ENCODE results near the gene GNGT1. TPM values are rescaled to one million over a fixed set of nuclear protein-coding genes. Genes with fewer than 3 reads are reported as not detected.

The GNGT1 gene
- total RNA-seq, 1 experiment from 2014 or later: 0.20 TPM

DNA sequence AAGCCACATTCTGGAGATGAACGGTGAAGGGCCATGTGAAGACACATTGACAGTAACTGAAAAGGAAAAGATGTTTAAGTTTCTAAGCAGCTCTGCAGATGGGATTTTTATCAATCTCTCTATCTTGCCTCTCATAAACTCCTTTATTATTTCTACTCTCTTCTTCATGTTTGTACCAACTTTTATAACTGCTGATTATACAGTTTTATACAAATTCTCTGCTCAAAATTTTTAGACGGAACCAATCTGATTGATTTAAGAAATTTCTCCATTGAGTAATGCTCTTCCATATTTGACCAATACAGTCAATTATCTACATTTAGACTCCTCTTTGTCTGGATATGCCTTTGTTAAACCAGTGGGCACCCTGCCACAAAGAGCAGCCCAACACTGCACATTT lies 47.5 kb upstream of the GNGT1 start:
- Mint-ChIP-seq H3K36me3 (ENCODE audit: insufficient read depth in 1 of 3, low read depth in 3 of 3) (no peaks in the 10 kb centered on the region), H3K4me3 (no peak overlapping the region), H3K27me3 (ENCODE audit: low read depth) (no peaks in the 10 kb centered on the region), H3K4me1 (no peaks in the 10 kb centered on the region), H3K9me3 (no peaks in the 10 kb centered on the region), H3K27ac (no peak overlapping the region)
- Histone ChIP-seq H4K20me1 (ENCODE audit: control insufficient read depth, insufficient read depth, insufficient read length) (no peaks in the 10 kb centered on the region), H2AFZ (ENCODE audit: low read length) (no peak overlapping the region), H2BK12ac (ENCODE audit: insufficient read length, low read depth, low read length) (no peak overlapping the region), H4K91ac (ENCODE audit: insufficient read length, low read depth, low read length) (no peak overlapping the region), H3K4me1 (ENCODE audit: insufficient read depth, low read length) (no peaks in the 10 kb centered on the region), H4K8ac (replicated peaks; ENCODE audit: insufficient read length, low read depth, low read length) (no peak overlapping the region), H2BK15ac (ENCODE audit: low read depth, low read length) (no peak overlapping the region), H3K23ac (ENCODE audit: insufficient read length, low read depth, low read length) (no peak overlapping the region), H3K56ac (ENCODE audit: insufficient read length, low read depth, low read length) (no peak overlapping the region), H3K18ac (ENCODE audit: insufficient read length, low read depth, low read length) (no peak overlapping the region), H3T11ph (ENCODE audit: low read length) (no peak overlapping the region), H3K4ac (ENCODE audit: low read depth, low read length) (no peak overlapping the region), H3K9me3 (ENCODE audit: control insufficient read depth, low read depth, low read length) (no peaks in the 10 kb centered on the region), H3K9ac (ENCODE audit: extremely low read depth, insufficient read length, low read length) (no peak overlapping the region), H2BK20ac (ENCODE audit: low read depth, low read length, poor library complexity, severe bottlenecking) (no peak overlapping the region), H4K5ac (ENCODE audit: insufficient read length, low read depth, low read length) (no peak overlapping the region), H3K23me2 (ENCODE audit: insufficient read length, low read depth, low read length, poor library complexity, severe bottlenecking) (no peaks in the 10 kb centered on the region), H2AK5ac (ENCODE audit: insufficient read length, low read length) (no peak overlapping the region), H3K27ac (ENCODE audit: insufficient read length, low read depth, low read length) (no peak overlapping the region), H3K4me2 (ENCODE audit: insufficient read depth, insufficient read length, low read length) (no peak overlapping the region), H3K14ac (ENCODE audit: insufficient read depth, low read length) (no peak overlapping the region), H2BK5ac (ENCODE audit: insufficient read length, low read length) (no peak overlapping the region), H3K79me2 (ENCODE audit: insufficient read depth, low read length) (no peaks in the 10 kb centered on the region), H2BK120ac (ENCODE audit: low read depth, low read length, poor library complexity, severe bottlenecking) (no peak overlapping the region), H3K27me3 (ENCODE audit: insufficient read depth, low read length) (no peaks in the 10 kb centered on the region), H3K79me1 (ENCODE audit: insufficient read depth, low read depth, low read length, poor library complexity, severe bottlenecking) (no peaks in the 10 kb centered on the region)
- no CpG with 5 or more reads among the region's 2 CpGs for WGBS (ENCODE audit: extremely low coverage, insufficient read length, low lambda C conversion rate)
- DNase-seq: no peak
- TF ChIP-seq, protein P1, sequence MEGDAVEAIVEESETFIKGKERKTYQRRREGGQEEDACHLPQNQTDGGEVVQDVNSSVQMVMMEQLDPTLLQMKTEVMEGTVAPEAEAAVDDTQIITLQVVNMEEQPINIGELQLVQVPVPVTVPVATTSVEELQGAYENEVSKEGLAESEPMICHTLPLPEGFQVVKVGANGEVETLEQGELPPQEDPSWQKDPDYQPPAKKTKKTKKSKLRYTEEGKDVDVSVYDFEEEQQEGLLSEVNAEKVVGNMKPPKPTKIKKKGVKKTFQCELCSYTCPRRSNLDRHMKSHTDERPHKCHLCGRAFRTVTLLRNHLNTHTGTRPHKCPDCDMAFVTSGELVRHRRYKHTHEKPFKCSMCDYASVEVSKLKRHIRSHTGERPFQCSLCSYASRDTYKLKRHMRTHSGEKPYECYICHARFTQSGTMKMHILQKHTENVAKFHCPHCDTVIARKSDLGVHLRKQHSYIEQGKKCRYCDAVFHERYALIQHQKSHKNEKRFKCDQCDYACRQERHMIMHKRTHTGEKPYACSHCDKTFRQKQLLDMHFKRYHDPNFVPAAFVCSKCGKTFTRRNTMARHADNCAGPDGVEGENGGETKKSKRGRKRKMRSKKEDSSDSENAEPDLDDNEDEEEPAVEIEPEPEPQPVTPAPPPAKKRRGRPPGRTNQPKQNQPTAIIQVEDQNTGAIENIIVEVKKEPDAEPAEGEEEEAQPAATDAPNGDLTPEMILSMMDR (conservative IDR thresholded peaks at IDR 0.05): no peak

Measured in H9 (cell line).